B cell (primary cell): Measurements from ENCODE around the gene DAPP1.

ENCODE experiments used
- EZH2 ChIP-seq: IDR thresholded peaks from 2 replicates; pipeline ENCODE4 v1.6.1; 2012; ENCODE audit warnings: borderline replicate concordance, low read depth, mild to moderate bottlenecking, moderate library complexity, low read length; ENCODE audit not compliant: insufficient read depth, poor library complexity, severe bottlenecking
- TF ChIP-seq, protein P1 (sequence below): fragments of 200-600 bp; IDR thresholded peaks from one replicate; pipeline ENCODE4 v1.8.0; 2022; ENCODE audit warnings: antibody characterized with exemption, mild to moderate bottlenecking

DNA sequence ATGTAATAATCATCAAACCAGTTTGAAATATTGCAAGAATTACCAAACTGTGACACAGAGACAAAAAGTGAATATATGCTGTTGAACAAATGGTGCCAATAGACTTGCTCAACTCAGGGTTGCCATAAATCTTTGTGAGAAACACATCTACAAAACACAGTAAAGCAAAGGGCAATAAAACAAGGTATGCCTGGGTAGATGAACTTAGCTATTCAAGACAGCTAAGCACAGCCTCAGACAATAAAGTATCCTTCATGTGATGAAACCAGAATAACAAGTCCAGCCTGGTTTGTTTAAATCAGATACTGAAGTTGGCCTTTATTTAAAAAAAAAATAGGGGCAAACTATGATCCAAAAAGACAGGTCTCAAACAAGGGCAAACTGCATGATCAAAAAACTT lies 58.4 kb downstream of the DAPP1 start:
- TF ChIP-seq, protein P1, sequence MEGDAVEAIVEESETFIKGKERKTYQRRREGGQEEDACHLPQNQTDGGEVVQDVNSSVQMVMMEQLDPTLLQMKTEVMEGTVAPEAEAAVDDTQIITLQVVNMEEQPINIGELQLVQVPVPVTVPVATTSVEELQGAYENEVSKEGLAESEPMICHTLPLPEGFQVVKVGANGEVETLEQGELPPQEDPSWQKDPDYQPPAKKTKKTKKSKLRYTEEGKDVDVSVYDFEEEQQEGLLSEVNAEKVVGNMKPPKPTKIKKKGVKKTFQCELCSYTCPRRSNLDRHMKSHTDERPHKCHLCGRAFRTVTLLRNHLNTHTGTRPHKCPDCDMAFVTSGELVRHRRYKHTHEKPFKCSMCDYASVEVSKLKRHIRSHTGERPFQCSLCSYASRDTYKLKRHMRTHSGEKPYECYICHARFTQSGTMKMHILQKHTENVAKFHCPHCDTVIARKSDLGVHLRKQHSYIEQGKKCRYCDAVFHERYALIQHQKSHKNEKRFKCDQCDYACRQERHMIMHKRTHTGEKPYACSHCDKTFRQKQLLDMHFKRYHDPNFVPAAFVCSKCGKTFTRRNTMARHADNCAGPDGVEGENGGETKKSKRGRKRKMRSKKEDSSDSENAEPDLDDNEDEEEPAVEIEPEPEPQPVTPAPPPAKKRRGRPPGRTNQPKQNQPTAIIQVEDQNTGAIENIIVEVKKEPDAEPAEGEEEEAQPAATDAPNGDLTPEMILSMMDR, result no peak
- TF ChIP-seq EZH2, result no peak
